ENCODE data around the gene NPC2. TPM values are rescaled to one million over a fixed set of nuclear protein-coding genes. Genes with fewer than 3 reads are reported as not detected.
A peak's percentile ranks its signal among the peaks of the same experiment; 100 is the strongest.
"Not testable (repeated sequence)": the region's sequence is repeated elsewhere in the genome, so short reads cannot be mapped to it uniquely, and the experiment has no call there.

Gene NPC2
- 209 and 247 TPM in 2 replicates for total RNA-seq

DNA sequence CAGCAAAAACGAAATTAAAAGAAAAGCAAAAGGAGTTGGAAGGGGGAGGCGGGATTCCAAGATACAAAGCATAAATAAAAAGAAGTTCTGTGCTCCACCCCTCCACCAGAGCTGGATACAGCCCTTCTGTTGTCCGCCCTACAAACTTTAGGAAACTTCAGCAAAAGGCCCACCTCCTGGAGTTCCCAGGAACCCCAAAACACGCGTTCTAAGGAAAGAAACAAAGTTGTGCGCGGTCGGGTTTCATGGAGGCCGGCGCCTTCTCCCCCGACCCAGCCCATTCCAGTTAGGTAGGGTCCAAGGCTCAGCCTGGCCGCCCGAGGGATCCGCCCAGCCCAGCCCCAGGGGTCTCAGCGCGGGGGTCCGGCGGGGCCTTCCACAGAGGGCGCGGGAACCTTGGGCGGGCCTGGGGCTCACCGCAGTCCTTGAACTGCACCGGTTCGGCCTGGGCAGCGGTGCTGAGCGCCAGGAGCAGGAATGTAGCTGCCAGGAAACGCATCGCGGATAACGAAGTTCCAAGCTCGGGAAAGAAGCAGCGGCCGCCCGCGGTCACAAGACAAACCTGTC, at the start of gene NPC2:
NPC2 (minus strand) TSS at position 530 of the 567 bp plus-strand sequence; CDS start at position 499, 31 bp downstream.
- no peak for DNase-seq (ENCODE audit: low read depth)

DNA sequence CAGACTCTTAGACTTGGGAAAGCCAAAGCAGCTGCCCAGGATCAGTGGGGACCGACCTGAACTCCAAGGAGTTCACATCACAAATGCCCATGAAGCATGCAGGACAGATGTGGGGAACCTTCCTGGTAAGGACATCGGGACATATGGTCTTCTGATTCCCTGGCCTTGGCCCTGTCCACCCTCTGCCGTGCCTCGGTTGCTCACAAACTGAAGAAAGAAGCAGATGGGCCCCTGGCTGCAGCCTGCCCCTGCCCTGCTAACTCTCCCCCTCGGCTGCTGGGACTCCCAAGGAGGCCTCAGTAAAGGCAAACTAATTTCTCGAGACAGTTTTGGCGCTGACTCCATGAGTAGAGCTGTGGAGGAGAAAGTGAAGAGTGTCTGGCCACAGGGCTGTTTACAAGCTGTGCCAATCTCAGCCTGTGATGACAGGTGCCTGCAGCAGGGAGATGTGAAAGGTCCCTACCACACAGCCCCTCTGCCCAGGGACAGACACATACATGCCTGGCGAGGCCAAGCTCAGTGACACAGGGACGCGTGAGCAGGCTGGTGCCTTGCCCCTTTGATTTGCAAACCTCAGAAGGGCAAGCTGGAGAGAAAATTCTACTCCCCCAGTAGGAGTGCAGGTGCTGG, 49.1 kb upstream of the NPC2 start:
- no peak for DNase-seq (ENCODE audit: low read depth)

DNA sequence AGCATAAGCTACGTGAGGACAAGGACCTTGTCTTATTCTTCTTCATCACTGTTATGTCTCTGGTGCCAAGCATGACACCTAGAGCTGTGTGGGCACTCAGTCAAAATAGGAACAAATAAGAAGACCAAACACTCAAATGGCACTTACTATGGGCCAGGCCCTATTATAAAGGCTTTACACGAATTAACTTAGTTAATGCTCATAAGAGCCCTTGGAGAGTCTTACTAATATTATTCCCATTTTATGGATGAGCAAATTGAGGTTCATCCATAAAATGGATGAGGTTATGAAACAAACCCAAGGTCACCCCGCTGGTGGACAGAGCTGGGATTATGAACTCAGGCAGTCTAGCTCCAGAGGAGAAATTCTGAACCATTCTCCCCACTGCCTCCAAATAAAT, 48.1 kb upstream of the NPC2 start:
- no peak for DNase-seq (ENCODE audit: low read depth)

DNA sequence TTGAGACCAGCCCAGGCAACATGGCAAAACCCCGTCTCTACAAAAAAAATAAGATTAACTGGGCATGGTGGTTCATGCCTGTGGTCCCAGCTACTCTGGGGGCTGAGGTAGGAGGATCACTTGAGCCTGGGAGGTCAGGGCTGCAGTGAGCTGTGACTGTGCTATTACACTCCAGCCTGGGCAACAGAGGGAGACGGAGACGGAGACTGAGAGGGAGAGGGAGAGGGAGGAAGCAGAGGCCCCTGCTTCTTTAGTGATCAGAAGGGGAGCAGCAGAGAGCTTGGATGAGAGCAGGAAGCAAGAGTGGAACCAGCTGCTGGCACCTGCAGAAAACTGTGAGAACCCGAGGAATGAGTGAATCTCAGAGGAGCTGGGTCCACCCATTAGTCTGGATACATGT, 46.4 kb upstream of the NPC2 start:
- no peak for DNase-seq (ENCODE audit: low read depth)

DNA sequence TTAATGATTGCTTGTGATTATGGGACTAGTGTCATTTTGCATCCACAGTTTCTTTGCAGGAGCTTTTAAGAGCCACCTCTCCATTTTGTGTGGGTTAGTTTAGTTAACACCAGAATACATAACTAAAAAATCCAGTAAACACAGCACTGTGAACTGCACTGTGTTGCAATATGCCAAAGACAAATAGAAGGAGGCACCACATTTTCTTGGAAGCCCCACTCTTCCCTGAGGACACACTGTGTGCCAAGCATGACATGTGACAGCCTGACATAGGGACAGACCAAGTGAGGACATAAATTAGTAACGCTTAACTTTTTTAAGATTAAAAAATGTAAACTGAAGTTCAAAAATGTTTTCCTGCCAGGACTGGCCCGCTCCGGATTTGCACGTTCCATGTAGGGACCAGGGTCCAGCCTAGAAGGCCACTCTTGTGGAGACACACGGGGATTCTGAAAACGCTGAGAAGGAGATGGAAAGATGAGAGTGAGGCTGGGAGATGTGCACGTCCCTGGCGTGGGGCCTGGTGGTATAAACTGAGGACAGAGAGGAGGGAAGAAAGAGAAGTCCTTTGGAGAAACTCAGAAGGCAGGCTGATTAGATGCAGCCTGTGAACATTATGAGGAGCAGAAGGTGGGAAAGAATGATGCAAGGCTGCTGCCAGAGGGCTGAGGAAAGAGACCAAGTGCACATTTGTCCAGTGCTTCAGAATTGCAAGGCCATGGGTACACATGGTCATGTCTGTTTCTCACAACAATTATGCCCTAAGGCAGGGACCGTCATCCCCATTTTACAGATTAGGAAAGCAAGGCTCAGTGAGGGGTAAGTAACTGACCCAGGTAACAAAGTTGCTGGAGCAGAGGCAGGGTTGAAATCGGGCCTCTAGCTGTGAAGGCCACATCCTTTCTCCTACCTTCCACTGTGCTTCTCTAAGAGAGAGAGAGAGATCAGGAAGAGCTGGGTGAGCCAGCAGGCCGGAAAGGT, 45.6 kb upstream of the NPC2 start:
- DNase-seq (ENCODE audit: low read depth), result no peak

GRCh38 chr14:74536336-74536735, 43.2 kb upstream of the NPC2 start:
- DNase-seq (ENCODE audit: low read depth), result not testable (repeated sequence)

- no peak for DNase-seq (ENCODE audit: low read depth)
Measured at GRCh38 chr14:74535756-74536325, 42.7 kb upstream of the NPC2 start.

GRCh38 chr14:74533576-74533975, 40.5 kb upstream of the NPC2 start:
- DNase-seq (ENCODE audit: low read depth), result no peak

GRCh38 chr14:74532246-74532645, 39.1 kb upstream of the NPC2 start:
- no peak for DNase-seq (ENCODE audit: low read depth)

DNA sequence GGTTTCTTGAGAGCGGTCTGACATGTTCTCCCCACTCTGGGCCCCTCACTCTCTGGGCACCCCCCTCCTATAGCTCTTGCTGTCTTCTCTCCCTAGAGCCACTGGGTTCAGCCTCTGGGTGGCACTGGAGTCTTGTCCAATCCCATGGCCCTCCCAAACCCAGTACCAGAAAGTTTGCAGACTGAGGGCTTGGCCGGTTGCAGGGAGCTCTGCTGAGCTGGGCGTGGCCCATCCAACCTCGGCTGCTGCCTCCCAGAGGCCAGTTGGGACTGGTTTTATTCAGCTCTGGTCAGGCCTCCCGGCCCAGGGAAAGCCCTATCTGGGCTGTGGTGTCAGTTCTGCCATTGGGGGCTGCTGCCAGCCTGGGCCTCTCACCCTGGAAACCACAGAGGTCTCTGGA, 38.4 kb upstream of the NPC2 start:
- DNase-seq (ENCODE audit: low read depth), result peak; percentile 47

- no peak for DNase-seq (ENCODE audit: low read depth)
Measured at GRCh38 chr14:74531006-74531405, 37.9 kb upstream of the NPC2 start.

GRCh38 chr14:74528886-74529285, 35.8 kb upstream of the NPC2 start:
- no peak for DNase-seq (ENCODE audit: low read depth)

DNA sequence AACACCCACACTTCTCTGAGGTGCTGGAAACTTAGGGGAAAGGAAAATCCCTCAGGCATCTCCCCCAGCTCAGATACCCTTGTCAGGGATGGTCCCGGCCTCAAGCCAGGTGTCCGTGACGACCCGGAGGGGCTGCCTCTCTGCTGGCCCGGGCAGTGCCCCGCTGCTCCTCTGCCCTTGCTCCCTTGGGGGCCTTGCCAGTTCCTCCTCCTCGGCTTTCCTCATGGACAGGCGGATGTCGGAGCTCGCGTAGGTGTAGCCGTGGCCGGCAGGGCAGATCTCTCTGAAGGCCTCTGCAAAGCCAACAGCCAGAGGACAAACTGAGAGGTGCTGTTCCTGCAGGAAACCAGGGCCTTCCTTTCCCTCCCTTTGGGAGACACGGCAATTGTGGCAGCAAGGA, 35.3 kb upstream of the NPC2 start:
- DNase-seq (ENCODE audit: low read depth), result no peak

- no peak for DNase-seq (ENCODE audit: low read depth)
Measured at GRCh38 chr14:74527736-74528280, 34.7 kb upstream of the NPC2 start.

GRCh38 chr14:74526854-74527585, 33.9 kb upstream of the NPC2 start:
- DNase-seq (ENCODE audit: low read depth), result no peak

- no peak for DNase-seq (ENCODE audit: low read depth)
Measured at GRCh38 chr14:74525361-74525851, 32.3 kb upstream of the NPC2 start.

DNA sequence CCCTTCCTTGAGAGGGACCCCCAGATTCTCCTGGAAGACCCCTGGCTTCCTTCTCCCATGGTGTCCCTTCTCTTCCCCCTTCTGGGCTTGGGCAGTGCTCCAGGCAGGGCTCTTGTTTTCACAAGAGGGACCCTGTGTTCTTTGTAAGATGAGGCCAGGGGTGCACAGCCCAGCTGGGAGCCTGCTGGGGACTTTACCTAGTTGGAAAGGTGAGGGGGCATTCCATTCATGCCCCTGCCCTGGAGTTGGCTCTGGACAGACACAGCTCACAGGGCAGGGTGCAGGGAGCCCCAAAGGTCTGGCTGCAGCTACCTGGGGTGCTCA, 31.7 kb upstream of the NPC2 start:
- DNase-seq (ENCODE audit: low read depth), result no peak

DNA sequence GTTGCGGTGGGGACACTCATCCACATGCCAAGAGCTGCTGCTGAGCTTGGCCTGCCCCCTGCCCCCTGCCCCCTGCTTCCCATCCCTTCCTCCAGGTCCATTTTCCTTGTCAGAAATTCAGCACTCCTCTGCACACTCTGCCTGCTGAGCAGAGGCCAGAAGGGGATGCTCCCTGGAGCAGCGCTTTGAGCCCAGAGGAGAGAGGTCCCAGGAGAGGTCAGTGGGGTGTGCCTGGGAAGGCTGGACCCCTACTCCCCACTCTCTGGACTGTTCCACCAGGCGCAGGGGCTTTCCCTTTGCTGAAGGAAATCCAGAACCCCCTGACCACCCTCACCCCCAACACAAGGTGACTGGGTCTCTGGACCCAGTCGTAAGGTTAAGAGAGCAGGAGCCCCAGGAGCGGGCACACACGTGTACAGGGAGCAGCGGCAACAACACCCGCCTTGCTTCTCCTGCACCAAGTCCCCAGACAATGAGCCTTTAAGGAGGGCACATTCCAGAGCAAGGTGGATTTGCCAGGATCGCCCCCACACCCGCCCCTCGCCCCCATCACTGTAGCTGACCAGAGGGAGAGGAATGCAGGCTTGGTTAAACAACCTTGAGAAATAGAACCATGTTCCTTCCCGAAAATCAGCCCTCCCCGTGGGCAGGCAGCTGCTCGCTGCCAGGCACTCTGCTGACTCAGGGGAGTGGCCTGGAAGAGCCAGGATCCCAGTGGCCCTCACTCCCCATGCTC, 31.1 kb upstream of the NPC2 start:
- DNase-seq (ENCODE audit: low read depth), result peak; percentile 45

- no peak for DNase-seq (ENCODE audit: low read depth)
Measured at GRCh38 chr14:74522740-74523139, 29.6 kb upstream of the NPC2 start.

GRCh38 chr14:74521756-74522155, 28.7 kb upstream of the NPC2 start:
- DNase-seq (ENCODE audit: low read depth), result no peak

All from renal cortical epithelial cell (primary cell).